Stimulated activated CD8-positive, alpha-beta memory T cell treated with anti-CD3 and anti-CD28 coated beads, Interleukin-2, amount 100 ng/mL, for 1 hour (primary cell): Measurements from ENCODE around the gene MAD1L1.

Experiments
- DNase-seq, 2 donors: peaks; one replicate each; pipeline ENCODE4 v3.0.0-alpha.2; 2020; ENCODE audit warnings: low read depth in 2 of 2

The MAD1L1 gene

DNA sequence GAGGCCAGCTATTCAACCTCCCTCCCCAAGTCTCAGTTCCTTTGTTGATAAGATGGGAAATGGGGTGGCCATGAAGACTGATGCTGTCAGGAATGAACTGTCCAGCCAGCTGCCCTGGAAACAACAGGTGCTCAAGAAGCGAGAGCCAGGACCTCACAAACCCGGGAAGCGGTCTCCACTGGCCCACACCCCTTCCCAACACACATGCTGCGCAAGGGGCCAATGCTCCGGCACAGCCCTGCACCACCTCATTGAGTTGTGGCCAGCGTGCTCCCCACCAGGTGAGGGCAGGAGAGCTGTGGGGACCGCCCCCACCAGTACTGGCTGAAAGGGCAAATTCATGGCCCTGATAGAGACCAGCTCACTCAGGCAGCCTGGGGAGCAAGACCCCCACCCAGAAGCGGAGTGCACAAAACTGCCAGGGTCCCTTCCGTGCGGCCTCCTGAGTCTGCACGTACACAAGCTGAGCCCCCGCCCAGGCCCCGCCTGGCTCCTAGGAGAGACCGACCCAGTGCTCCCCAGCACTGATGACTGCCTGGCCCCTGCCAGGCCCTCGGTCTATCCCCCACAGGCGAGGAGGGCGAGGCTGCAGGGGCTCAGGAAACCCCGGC, 216.6 kb downstream of the MAD1L1 start:
- no peak for DNase-seq

DNA sequence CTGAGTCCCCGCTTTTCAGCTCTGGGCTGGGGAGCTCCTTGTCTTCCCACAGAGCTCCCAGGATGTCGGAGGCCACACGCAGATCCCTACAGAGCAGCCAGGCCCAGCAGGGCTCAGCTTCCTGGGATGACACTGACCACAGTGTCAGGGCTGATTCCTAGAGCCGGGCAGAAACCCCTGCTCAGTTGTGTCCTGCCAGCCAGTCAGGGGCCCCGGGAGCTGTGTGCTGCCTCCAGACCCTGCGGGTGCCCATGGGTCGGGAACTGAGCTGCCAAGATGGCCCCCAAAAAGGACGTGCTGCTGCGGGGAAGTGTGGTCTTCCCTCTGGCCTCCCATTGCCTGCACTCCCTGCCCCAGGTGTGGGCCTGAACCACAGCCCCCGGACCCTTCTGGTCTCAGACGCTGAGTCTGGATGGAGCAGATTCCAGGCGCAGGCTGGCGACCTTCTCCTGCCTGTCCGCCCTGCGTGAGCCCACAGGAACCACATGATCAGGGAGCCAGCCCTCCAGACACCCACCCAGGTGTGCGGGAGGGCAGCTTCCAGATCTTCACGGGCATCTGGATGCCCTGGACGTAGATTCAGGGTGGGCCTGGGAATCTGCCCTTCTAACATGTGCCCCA, 217.4 kb downstream of the MAD1L1 start:
- no peak for DNase-seq

DNA sequence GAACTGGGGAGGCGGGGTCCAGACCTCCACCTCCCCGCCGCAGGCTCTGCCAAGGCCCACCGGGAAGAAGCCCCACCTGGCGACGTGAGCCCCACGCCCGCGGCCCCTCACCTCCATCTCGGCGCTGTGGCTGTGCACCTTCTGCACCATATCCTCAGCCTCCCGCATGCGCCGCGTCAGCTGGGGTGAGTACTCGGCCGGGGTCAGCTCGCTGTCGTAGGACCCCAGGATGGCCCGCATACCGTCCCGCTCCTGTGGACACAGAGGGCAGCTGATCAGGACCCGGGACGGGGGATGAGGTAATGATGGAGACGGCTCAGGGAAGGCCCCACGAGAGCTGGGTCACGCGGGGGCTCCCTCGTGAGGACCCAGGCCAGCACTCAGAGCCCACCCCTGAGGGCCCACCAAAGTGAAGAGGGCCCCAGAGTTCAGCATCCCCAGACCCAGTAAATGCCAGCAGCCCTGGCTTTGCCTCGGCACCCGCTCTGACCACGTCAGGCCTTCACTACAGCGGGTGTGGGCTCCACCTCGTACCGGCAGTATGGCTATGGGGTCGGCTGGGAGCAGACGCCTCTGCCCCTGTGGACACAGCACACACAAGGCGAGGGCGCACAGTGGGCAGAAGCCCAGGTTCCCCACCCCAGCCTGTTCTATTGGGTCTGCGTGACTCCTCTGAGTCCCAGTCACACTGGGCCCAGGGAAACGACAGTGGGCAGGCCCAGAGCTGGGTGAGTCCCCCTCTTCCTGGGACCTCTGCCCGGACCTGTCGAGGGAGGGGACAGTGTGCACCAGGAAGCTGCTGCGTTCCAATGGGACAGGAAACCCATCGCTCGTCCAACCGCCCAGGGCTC, 218.1 kb downstream of the MAD1L1 start:
- no peak for DNase-seq

DNA sequence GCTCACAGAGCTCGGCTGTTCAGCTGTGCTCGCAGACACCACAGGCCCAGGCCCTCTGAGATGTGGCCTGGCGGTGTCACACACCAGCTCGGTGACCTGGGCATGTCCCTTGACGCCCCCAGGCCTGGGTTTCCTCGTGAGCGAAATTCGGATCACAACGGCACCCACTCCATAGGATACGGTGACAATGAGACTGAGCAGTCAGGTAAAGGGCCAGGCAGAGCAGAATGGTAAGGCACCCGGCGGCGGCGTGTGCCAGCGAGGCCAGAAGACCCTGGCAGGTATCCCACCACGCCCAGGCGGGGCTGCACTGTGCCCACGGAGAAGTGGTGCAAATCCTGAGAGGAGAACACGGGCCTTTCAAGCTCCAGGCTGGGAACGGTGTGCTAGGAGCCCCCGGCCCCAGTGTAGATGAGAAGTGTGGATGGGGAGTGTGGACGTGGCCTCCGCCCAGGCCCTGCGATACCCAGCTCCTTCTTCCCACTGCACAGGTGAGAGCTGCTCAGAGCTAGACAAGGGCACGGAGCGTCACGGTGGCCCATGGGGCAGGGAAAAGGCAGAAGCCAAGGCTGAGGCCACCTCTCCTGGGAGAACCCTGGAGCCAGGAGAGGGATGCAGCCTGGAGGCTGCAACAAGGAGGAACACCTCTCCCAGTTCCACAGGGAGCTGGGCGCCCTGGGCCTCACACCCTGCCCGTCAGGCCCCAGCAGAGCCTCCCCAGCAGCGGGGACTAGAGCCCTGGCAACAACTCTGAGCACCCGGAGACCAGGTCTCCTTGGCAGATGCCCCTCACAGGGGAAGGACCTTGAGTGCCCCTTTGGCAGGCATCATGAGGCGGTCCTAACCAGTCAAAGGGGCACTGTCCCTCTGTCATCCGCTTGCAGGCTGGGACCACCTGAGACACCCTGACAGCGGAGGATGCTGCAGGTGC, 219.1 kb downstream of the MAD1L1 start:
- DNase-seq, result no peak

DNA sequence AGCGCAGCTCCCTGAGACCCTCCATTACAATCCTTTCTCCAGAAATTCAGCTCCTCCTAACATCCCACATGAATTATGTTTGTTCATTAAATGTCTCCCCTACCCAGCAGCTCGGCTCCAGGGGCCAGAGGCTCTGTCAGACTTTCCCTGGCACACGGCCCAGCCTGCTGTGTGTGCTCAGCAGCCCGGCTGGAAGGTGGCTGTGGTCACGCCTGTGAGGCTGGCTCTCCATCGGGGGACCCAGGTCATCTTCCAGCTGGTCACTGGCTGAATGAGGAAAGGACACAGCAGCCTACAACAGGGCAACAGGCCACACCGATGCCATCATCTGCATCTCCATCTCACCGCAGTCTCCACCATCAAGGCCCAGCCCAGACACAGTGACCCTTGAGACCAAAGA, 219.8 kb downstream of the MAD1L1 start:
- DNase-seq, result no peak

DNA sequence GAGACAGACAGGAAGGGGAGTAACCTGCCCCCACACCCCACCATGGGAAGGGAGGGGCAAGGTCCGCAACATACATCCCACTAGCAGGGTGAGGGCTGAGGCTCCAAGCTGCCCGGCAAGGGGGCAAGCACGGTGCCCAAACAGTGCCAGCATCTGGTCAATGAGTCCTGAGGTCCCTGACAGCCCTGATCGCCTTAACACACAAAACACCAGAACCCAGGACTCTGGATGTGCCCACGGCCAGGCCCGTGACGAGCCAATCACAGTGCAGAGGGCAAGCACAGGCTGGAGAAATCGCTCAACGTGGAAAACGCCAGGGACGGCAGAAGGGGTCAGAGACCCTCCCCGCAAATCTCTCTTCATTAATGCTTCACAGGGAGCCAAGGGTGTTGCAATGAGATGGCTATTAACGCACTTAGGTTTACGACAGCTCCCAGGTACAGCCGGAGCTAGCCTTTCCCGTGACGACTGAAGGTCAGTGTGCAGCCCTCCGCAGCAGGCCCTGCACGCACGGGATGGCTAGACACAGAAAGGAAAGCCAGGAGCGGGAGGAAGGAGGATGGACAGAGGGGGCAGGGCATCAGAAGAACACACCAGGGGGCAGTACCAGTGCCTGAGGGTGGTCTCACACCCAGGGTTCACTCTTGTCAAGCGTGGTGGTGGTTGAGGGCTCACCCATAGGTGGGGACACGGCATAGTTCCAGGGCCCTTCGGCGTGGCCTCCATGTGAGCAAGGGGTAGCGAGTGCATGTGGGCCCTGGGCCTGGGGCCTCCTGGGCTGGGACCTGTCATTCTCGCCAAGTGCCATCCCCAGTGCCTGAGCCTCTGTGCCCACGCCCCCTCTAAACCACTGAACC, 220.5 kb downstream of the MAD1L1 start:
- DNase-seq, result no peak

DNA sequence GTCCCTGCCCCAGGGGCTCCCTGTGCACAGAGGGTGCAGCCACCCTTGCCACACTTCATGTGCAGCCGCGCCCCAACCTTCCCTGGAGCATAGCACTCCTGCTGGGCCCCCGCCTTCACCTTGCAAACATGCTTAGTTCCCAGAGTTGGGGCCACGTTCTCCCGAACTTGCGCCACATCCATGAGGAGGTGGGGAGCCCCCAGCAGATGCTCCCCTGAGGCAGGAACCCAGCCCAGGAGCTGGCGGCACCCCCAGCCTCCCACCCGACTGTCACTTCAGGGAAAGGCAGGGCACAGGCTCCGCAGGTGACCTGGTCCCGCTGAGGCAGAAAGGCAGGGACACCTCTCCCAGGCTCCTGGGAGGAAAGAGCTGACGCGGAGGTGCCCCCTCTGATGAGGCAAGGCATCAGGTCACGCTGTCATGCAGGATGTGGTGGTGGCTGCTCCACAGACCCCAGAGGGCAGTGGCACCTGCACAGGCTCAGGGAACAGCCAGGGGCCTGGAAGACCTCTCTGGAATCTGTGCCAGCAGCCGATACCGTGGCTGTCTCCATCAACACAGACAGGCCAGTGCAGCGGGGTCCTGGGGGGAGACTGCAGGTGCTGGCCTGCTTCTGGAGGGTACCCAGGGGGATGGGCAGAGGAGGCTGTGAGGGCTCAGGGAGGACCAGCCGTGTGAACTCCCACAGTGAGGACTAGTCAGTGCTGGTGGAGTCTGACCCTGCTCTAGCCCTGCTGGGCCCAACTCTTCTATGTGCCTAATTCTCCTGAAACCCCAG, 221.3 kb downstream of the MAD1L1 start:
- no peak for DNase-seq

DNA sequence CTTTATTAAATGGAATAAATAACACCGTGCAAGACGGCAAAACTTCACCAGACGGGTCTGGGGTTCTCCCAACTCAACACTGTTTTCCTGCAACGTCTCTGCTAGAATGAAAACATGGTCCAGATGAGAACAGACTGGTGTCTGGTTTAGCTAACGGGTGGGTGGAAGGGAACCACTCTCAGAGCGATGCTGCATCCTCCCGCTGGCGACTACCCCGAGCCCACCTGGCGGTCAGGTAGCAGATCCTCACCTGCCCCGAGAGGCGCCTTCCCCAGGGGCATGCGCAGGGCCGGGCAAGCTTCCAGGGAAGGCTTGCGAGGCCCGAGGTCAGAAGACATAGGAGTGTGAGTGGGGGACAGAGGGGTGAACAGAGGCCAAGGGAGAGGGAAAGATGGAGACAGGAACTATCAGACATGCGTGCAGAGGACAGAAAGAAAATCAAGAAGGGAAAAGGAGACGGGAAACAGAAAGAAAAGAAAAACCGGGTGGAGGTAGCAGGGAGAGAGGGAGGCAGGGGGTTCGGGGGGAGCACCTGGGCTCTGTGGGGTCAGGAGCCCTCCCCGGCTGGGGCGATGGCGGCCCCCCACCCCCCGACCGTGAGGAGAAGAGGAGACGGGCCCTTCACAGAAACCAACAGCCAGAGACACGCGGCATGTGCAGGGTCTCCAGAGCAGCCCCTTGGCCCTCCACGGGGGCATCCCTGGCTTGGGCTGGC, 222.0 kb downstream of the MAD1L1 start:
- DNase-seq, result no peak

DNA sequence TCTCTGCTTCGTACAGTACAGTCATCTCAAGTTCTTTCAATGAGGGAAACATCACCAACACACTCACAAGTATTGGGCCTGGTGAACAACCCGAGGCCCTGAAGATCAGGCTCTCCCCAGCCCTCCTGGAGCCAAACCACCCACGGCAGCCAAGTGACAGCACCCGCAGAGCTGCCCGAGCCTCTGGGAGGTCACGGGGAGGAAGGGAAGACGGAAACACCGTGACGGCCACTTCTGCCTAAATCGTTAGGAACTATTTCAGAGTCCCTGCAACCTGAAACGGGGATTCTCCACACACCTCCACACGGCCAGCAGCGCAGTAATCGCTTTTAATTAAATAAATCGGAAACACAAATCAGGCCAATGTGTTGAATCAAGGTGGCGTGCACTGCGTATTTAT, 222.6 kb downstream of the MAD1L1 start:
- DNase-seq, result no peak

DNA sequence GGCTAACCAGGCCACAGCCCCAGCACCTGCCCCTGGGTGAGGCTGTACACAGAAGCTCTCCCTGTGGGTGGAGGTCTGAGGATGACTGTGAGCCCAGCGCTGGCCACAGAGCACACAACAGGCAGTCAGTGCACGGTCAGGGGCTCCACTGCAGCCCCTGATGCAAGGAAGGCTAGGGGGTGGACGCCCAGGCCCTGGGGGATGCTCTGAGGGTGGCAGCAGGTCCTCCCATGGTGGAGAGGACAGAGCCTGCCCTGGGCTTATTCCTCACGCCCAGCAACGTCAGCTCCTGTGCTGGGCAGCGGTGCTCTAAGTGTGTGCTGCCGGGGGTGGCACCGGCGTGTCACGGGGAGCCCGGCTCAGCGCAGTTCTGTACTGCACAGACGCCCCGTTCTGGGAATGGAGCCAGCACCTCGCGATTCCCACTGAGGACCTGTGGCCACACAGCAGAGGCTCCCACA, 223.2 kb downstream of the MAD1L1 start:
- no peak for DNase-seq

DNA sequence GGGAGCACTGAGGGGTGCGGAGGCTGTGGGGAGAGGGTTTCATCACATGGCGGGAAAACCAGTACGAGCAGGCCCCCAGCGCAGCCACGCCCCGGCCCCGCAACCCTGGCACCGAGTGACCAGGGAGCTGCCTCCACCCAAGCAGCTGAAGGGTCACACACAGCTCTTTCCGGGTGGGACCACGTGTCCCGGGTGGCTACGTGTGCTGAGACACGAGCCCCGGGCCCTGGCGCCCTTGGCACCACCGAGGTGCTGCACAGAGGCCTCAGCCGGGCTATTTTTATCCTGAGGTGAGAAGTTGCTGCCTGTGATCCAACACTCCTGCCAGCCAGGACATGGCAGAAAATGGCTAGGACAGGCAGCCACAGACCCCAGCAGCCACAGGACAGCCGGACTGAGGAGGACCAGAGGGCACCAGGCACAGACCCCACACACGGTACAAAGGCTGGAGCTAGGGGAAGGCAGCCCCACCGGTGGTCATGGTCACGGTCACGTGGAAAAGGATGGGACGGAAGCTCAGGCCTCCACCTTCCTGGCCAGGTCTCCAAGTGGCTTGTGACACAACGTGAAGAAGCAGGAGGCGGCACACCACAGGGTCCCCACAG, 223.7 kb downstream of the MAD1L1 start:
- DNase-seq, result no peak

DNA sequence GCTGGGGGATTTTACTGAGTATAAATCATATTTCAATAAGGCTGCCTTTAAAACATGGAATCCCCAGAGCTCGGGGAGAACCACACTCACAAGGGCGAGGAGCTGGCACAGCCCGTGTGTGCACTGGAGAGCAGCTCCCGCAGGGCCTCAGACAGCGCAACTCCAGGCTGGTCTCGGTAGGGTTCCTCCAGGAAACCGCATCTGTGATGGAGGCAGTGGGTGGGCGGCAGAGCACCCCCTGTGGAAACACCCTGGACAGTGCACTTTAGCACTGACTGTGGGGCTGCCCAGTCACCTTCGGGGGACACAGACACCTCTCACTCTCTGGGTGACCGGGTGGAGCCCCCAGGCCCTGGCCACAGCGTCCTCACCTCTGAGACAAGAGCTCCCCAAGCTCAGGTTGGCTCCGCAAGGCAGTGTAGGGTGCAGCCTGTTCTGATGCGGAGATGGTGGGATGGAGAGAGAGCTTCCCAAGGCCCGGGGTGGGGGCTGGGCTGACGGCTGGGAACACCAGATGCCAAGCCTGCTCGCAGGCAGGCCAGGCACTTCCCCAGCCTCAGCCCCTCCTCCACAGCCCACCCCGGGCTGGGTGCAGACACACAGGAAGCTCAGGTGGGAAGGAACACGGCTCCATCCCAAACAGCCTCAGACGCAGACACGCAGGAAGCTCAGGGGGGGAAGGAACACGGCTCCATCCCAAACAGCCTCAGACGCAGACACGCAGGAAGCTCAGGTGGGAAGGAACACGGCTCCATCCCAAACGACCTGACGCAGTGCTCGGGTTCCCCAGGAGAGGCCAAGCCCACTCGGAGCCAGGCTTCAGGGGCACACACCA, 224.4 kb downstream of the MAD1L1 start:
- DNase-seq, result no peak

DNA sequence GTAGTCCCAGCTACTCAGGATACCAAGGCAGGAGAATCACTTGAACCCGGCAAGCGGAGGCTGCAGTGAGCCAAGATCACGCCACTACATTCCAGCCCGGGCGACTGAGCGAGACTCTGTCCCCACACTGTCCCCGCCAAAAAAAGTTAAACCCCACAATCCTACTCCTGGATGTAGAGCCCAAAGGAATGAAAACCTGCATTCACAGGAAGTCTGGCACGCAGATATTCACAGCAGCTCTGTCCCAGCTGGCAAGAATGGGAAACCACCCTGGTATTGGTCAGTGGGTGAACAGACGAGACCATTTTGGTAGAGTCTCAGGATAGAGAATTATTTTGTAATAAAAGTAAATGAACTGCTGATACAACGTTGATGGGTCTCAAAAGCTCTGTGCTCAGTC, 225.2 kb downstream of the MAD1L1 start:
- DNase-seq, result no peak

DNA sequence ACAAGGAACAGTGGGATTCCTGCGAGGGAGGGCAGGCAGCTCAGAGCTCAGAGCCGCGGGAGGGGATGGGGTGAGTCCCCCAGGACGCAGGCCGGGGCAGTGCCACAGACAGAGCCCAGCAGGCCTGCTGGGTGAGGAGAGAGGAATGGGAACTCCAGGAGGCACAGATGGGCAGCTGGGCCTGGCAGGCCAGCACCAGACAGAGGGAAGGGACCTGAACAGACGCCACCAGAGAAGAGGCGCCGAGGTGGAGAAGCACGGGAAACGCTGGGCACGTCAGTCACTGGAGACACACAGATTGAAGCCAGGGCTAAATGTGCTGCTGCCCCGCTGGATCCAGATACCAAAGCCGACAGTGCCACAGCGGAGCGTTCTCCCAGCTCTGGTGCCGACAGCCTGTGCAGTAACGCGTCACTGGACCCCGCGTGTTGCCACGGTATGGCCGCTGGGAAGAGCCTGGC, 225.8 kb downstream of the MAD1L1 start:
- no peak for DNase-seq

DNA sequence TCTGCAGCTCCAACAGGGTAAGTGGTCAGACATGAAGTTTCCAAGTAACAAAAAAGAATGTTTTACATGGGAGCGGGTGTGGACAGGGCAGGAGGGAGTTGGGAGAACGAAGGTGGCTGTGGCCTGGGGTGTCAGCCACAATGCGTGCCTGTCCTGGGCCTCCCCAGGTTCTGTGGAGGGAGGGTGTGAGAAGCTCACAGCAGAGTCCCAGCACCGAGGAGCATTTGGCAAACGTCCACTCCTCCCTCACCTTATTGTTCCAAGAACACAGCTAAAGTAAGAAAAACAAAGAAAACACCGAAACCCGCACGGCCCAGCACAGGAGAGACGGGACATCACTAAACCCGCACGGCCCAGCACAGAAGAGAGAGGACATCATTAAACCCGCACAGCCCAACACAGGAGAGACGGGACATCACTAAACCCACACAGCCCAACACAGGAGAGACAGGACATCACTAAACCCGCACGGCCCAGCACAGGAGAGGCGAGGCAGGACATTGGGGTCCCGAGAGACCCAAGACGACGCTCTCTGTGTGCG, 226.4 kb downstream of the MAD1L1 start:
- DNase-seq, result no peak

DNA sequence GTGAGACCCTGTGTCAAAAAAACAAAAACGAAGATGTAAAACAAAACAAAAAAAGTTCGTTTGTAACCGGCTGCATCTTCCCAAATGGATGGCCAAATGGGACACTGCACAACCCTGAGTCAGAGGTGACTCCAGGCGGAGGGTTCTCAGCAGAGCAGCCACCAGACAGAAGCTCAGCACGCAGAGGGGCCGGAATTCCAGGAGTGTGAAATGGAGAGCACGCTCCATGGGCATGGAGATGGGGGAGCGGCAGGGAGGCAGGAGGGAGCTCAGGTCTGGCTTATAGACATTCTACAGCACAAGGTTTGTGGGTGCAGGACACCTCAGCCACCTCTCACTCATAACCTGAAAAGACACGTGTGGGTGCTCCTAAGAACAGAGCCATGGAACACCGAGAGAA, 227.0 kb downstream of the MAD1L1 start:
- no peak for DNase-seq

DNA sequence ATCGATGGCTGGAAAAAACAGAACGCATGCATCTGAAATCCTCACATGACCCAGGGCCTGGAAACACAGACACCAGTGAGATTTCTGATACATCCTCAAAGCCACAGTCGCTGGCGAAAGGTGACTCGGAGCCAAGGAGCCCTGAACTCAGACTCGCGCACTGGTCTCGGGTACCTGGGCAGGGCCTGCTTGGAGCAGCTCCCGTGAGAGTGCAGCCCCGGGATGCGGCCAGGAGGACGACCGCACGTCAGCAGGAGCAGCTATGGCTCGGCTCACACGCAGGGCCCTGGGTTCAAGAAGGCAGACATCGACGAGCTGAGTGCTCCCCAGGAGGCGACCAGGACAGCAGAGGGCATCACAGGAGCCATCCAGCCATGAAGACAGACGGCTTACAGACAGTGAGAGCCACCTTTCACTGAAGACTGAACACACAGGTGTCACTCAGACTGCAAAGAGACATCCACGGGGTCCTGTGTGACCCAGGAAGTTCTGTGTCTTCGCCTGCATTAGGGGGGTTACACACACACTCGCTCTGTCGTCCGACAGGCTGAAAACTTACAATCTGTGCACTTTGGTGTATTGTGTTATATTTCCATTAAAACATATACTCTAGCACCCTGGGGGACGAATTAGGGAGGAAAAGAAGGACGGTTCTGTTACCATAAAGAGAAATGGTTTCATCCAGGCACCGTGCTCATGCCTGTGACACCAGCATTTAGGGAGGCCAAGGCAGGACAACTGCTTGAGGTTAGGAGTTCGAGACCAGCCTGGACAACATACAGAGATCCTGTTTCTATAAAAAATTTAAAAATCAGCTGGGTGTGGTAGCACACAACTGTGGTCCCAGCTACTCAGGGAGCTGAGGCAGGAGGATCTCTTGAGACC, 227.7 kb downstream of the MAD1L1 start:
- no peak for DNase-seq
